ENCODE results near the gene SASH1.

Gene SASH1

DNA sequence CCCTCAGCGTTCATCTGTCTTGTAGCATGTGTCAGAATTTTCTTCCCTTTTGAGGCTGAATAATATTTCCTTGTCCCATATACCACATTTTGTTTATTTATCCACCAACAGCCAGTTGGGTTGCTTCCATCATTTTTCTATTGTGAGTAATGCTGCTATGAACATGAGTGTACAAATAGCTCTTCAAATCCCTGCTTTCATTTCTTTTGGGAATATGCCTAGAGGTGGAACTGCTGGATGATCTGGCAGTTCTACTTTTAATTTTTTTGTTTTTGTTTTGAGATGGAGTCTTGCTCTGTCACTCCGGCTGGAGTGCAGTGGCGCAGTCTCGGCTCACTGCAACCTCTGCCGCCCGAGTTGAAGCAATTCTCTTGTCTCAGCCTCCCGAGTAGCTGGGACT, 64.7 kb downstream of the SASH1 start:
- DNase-seq: peak; percentile 42

DNA sequence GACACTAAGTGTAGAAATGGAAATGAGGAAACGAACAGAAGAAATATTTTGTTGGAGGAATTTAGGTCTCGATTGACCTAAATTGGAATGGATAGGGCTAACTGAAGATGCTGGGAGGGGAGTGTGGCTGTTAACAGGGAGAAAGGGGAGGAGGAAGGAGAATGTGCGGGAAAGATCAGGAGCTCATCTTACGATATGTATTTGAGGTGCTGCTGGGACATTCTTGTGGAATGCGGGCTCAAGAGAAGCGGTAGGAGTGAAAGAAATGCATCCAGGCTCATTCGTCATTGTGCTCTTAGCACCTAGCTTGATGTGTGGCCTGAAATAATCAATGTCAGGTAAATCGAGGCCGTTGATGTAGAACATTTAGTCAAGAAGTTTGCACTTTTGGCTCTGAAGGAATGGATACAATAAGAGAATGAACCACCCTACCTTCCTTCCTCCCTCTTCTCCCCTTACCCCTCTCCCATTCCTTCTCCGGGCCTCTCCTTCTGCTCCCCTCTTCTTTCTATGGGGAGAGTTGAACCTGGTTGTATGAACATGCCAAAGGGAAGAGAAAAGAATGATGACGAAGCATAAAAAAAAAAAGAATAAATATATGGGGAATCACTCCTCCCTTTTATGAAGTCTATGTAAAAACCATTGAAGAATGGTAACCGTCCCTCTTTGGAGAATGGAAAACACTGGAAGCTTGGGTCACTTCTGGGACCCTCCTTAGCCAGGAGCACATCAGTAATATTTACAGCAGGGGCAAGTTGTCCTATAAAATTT, 70.9 kb downstream of the SASH1 start:
- DNase-seq: no peak

DNA sequence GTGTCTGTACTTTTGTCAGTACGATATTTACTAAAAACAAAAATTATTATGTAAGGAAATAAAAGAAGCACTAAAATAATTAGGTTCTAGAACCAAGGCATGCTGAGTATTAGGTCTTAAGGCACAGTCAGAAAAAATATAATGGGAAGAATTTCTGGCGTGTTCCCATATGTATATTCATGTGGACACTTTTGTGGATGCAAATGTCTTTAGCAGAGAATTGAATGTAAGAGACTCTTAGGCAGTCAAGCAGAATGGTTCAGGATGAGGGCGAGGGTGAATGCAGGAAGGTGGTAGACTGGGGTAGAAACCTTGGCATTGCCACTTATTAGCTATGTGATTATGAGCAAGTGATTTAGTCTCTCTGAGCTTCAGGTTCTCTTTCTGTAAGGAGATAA, 71.5 kb downstream of the SASH1 start:
- DNase-seq: no peak

DNA sequence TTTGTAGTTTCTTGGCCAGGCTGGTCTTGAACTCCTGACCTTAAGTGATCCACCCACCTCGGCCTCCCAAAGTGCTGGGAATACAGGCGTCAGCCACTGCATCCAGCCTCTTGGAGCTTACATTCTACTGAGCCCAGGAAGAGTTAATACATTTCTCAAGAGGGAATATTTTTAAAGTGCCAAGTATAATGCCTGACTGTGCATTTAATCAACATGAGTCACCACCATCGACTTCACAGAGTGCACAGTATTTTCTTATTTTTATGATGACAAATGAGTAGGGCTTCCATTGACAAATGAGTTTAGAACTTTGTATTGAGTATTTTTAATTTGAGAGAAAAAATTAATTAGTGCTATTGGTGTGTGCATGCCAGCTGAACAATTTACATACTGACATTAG, 72.2 kb downstream of the SASH1 start:
- DNase-seq: peak; percentile 71

DNA sequence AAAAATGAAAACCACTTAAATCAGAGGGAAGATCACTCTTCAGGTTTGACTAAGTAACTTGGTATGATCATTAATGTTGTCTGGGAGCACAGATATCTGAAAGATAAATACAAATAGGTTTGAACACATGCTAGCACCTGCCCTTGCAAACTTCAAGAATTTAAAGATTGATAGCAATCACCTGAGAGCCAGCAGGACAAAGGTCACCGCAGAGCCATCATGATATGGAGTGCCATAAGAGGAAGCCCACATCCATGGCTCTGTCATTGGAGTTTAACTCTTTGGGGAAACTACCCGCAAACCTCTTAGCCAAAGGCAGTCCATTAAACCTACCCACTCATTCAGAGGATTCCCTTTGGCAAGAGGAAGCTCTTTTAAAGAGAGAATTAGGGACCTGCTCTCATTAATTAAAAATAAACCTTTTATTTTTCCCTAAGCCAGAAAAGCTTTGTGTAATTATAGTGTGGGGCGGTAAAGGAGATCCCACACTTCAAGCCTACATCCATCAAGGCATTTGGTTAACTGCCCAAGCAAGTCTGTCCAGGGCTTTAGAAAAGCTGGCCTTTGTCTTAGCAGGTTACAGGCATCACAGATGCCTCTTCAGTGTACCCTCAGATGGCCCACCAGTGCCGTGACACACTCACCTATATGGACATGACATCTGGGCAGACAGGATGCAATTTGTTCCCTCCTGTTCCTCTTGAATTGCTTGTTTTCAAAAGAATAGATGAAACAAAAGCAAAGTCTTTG, 73.0 kb downstream of the SASH1 start:
- no peak for DNase-seq

DNA sequence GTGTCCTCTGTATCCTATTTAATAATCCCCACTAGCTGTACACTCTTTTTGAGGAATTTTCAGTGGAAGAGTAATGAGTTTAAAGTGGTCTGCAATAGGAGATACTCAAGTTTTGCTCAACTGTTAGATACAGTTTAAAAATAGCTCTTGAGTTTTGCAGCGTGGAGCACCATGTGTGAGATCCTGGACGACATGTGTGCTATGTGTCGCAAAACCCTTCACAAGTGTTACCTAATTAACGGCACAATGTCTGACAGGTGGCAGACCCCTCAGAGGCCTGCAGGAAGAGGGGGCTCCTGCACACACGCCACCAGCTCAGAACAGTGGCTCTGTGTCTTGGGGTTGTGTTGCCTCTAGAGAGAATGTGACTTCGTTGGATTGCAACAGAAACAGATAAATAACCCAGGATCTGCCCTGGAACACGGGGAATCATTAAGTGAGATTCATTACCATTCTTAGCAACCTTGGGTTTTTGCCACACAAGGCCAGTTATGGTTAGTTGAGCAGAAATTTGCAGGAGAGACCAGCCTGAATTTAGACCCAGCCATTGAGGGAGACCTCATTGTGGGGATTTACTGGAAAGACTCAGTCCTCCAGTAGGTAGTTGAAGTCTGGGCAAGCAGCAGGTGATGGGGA, 73.8 kb downstream of the SASH1 start:
- DNase-seq: no peak

DNA sequence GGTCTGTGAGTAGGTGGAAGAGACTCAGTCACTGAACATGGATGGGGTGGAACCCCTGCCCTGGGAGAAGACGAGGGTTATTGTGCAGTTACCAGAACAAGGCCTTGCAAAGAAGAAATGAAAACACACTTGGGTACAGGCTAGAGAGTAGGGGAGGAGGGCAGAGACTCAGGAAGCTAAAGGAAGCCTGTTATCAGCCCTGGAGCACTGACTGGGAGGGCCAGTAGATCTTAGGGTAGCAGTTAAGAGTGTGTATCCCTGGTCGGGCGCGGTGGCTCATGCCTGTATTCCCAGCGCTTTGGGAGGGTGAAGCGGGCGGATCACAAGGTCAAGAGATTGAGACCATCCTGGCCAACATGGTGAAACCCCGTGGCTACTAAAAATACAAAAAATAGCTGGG, 74.4 kb downstream of the SASH1 start:
- DNase-seq: no peak

DNA sequence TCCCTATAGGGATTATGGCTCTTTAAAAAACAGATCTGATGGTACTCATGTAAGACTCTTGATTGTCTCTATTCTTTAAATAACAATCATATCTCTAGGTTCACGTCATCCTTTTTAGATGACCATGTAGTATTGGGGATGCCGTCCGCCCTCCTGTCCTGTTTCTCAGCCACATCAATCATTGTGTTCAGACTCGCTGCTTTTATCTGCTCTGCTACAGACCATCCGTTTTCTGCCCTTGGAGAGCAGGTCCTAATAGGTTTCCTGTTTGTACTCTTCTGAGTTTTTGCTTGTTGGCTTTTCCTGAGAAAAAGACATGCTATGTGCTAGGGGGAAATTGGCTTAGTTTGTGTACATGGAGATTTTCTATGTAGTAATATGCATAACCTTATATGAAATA, 76.8 kb downstream of the SASH1 start:
- no peak for DNase-seq

DNA sequence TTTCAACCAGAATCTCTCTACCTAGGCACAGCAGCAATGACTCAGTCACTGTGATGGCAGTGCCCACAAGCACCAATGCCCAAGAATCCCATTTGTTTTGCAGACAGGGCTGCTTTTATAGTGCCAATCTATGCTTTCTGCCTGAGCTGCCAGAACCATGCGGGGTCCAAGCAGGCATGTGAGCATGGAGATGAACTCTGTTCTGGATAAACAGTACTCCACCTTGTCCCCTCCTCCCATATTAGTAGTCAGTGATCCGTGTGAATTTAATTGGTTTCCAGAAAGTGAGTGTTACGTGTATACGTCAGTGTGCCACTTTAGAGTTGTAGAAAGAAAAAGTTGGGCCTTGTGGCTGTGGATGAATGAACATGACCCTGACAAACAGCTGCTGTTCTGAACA, 79.4 kb downstream of the SASH1 start:
- DNase-seq: peak; percentile 60

DNA sequence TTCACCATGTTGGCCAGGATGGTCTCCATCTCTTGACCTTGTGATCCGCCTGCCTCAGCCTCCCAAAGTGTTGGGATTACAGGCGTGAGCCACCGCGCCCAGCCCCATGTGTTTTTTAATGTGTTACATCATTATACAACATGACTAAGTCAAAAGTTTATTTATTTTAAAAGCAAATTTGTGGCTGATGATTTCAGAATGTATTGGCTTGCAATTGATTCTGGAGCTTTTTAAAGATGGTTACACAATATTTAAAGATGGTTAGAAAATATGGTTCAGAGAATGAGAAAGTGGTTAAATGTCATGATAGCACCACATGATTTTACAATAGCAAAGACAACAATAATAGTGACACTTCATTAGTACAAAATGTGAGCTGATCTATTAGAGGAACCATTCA, 80.5 kb downstream of the SASH1 start:
- DNase-seq: no peak

DNA sequence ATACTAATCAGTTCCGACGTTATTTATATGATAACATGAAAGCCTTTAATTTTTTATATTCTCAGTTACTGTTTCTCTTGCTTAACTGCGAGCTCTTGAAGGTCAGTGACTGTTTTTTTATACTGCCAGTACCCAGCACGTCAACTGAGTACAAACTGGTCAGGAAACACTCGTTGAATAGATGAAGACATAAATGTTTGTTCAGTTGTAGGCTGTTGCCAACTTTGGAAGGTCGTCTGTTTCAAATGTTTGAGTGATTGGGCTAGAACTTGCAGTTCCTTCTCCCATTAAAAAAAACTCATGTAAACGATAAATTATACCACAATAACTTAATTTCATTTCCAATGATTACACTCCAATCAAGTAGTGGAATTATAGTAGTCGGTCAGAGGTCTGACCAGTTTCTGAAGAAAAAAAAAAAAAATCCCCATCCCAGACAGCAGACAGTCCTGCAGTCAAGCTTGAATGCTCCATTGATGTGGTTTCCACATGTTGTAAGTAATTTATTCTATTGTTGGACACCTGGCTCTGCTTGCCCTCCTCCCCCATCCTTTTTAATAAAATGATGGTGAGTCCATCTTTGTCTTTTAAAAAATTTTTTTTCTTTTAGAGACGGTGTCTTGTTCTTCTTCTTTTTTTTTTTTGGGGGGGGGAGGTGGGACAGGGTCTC, 81.1 kb downstream of the SASH1 start:
- DNase-seq: peak; percentile 45

DNA sequence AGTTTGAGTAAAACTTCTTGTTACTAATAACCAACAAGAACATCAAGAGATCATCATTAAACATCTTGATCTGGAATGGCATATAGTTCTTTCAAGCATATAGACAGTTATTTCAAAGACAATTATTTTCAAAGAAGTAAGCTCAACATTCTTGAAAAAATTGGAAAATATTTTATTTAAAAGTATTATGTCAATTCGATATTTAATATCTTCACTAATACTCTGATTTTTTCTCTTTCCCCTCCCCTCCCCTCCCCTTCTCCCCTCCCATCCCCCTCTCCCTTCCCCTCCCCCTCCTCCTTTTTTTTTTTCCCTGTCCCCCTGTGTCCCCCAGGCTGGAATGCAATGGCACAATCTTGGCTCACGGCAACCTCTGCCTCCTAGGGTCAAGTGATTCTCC, 82.8 kb downstream of the SASH1 start:
- DNase-seq: no peak

DNA sequence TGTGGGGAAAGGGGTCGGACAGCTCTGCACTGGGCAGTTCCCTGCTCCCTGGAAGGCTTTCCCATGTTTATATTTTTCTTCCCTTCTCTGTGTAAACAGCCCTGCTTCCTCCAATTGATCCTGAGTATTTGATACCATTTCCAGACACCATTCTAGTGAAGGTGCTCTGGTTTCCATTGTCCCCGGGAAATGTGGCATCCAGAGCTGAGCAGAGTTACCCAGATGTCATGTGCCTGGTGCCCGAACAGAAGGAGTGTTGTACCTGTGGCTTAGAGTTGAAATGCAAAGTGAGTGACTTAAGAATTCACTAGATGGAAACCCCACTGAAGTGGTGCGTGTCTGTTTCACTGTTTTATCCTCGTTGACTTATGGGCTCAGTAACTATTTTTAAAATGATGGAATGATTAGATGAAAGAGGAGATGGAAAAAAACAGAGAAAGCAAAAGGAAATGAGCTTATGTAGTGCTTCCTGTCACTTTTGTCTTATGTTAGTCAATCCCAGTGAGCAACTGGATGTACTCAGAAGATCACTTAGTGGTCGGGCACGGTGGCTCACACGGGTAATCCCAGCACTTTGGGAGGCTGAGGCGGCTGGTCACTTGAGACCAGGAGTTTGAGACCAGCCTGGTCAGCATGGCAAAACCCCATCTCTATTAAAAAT, 83.8 kb downstream of the SASH1 start:
- no peak for DNase-seq

DNA sequence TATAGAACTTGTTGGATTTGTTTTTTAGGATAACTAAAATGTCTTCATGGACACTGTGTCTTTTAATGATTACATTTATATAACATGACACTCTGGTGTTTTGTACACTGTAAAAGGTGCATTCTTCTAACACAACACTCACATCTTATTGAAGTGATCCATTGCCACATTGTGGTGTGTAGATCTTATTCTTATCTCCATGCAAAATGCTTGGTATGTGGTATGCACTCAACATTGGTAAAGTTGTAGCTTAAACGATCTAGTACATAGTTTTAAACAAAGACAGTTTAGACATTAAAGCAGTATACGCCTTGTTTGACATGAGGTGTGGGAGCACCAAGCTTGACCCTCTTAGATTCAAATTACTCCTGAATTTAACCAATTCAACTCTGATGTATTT, 84.7 kb downstream of the SASH1 start:
- DNase-seq: no peak

DNA sequence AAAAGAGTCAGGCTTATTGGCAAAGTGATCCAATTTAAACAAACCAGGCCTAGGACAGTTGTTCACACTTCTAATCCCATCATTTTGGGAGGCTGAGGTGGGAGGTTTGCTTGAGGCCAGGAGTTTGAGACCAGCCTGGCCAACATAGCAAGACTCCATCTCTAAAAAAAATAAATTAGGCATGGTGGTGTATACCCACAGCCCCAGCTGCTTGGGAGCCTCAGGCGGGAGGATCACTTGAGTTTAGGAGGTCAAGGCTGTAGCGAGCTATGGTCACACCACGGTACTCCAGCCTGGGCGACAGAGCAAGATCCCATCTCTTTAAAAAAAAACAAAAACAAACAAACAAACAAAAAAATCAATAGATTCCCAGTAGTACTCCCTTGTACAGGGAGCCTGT, 86.8 kb downstream of the SASH1 start:
- DNase-seq: no peak

DNA sequence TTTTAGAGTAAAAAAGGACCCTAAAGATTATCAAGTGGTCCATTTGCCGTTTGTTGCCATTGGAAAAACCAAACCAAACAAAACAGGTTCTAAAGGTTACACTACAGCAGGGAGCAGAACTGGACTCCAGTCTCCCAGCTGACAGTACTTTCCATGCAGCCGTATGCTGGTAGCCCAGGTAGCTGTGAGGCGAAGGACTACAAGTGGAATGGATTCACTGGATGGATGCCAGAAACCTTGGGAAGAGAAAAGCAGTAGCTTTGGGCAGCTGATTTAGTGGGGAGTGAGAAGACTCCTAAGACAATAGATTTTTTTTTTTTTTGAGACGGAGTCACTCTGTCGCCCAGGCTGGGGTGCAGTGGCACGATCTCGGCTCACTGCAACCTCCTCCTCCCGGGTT, 88.3 kb downstream of the SASH1 start:
- DNase-seq: no peak

DNA sequence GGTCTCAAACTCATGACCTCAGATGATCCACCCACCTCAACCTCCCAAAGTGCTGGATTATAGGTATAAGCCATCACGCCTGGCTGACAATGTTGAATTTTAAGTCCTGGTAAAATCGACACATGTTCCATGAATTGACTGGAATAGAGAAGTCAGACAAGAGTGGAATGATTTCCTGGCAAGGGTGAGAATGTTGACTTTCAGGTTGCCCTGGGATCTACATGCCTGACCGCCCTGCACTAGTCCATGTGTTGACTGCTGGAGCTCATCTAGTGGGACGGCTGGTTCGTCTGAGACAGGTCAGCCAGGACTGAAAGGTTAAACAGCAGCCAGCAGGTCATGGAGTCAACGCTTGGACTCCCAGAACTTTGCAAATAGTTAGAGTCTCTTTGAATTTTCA, 88.8 kb downstream of the SASH1 start:
- peak; percentile 34 for DNase-seq

DNA sequence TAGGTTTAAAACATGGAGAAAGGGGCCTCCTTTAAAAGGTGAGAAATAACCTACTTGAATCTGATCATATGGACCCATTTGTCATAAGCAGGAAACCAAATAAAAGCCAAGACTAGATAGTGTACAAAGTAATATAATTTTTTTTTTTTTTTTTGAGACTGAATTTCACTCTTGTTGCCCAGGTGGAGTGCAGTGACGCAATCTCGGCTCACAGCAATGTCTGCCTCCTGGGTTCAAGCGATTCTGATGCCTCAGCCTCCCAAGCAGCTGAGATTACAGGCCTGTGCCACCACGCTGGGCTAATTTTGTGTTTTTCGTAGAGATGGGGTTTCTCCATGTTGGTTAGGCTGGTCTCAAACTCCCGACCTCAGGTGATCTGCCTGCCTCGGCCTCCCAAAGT, 89.2 kb downstream of the SASH1 start:
- no peak for DNase-seq

DNA sequence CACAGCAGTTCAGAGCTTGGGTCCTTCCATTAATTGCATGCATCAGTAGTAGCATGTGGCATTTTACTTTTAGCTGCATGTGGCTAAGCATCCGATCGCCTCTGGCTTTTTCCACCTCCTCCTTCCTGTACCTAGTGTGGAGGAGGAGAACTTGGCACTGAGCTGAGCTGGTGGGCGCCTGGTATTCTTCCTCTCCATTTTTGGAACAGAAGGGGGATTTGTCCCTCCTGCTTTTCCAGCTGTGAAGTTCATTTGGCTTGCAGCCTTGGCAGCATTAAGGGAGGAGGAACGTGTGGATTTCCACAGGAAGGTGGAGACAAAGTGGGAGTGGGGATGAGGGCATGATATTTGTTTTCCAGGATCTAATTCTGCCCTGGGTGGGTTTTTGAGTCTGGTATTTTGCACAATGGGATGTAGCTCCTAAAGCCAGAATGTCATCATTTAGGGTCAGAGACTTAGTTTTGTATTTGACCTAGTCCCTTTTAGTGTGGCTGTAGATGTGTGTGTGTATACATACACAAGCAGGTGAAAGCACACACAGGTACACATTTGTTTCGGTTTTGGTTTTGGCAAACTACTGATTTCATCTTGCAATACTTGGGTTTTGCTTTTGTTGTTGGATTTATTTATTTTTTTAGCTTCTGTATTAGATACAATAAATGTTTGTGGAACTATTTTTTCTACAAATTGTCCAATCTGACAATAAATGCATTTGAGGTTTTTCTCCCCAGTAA, 90.0 kb downstream of the SASH1 start:
- no peak for DNase-seq

DNA sequence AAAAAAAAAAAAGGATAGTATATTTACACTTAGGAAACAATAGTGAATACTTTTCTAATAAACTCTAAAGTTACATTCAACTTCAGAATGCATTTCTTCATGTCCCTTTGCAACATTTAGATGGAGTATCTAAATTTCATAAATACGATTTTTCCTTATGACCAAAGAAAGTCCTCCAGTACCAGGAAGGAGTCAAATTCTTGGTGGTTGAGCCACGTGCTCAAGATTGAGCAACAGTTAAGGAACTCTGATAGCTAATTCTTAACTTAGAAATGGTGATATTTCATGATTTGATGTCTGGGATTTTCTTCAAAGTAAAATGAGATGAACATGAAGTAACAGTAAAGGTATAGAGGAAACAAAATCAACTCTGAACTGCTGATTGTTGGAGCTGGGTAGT, 92.7 kb downstream of the SASH1 start:
- no peak for DNase-seq

DNA sequence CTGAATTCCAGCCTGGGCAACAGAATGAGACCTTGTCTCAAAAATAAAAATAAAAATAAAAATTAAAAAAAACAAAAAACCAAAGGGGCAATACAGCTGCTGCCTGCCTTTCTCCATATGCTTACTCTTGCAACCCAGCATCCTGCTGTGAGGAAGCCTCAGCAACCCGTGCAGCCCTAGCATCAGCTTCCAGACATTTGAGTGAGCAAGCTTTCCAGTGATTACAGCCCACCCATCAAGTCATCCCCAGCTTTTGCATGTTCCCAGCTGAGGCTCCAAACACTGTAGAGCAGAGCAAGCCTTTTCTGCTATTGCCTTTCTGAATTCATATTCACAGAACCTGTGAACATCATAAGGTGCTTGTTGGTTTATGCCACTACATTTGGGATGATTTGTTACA, 93.8 kb downstream of the SASH1 start:
- no peak for DNase-seq

DNA sequence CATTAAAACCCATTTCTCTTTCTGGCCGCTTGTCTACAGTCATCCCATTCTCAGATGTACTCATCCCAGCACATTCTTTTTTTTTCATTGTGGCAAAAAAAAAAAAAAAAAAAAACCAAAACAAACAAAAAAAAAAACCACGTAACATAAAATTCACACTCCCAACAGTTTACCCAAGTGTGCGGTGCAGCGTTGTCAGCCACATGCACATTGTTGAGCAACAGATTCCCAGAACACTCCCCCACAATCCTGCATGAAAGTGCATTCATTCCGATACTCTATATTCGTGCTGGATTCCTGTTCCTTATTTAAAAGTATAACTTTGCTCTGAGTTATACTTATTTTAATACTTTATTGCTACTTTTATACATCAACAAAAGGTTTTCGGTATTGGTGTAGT, 96.0 kb downstream of the SASH1 start:
- DNase-seq: no peak

Data from kidney glomerular epithelial cell (primary cell).